ENCODE results near the gene MTPN.

Gene MTPN

GRCh38 chr7:135878284-135878683 is 98.9 kb downstream of the MTPN start:
- TF ChIP-seq CTCF (IDR thresholded peaks at IDR 0.05): no peak

GRCh38 chr7:135877805-135878204 is 99.4 kb downstream of the MTPN start:
- TF ChIP-seq CTCF (IDR thresholded peaks at IDR 0.05): no peak

Measured in LNCAP (cell line).